Mesendoderm (in vitro differentiated cells): ENCODE results near the gene KCNQ1.

ENCODE experiments used
- DNase-seq: peaks from one replicate; pipeline ENCODE4 v3.0.0; 2013
- H2AK5ac ChIP-seq: 2 replicates; pipeline ENCODE4 v1.6.1; 2013; ENCODE audit warnings: low read length, inconsistent platforms
- H2BK120ac ChIP-seq: 2 replicates; pipeline ENCODE4 v1.6.1; 2013; ENCODE audit warnings: low read depth, mild to moderate bottlenecking, low read length, moderate library complexity, mixed read lengths
- H2BK15ac ChIP-seq: replicated peaks from 2 replicates; pipeline ENCODE4 v1.6.1; 2013; ENCODE audit warnings: low read depth, mild to moderate bottlenecking, moderate library complexity
- H2BK5ac ChIP-seq: 2 replicates; pipeline ENCODE4 v1.6.1; 2013; ENCODE audit warnings: low read length, inconsistent platforms
- H3K18ac ChIP-seq: 2 replicates; pipeline ENCODE4 v1.6.1; 2013; ENCODE audit warnings: mild to moderate bottlenecking, low read length, mixed read lengths
- H3K23ac ChIP-seq: one replicate; pipeline ENCODE4 v1.6.1; 2013; ENCODE audit warnings: low read length
- H3K27ac ChIP-seq: 2 replicates; pipeline ENCODE4 v1.5.1; 2013; ENCODE audit warnings: low read depth, mild to moderate bottlenecking, inconsistent platforms, low read length, moderate library complexity
- H3K27me3 ChIP-seq: 2 replicates; pipeline ENCODE4 v1.6.1; 2013; ENCODE audit warnings: low read length, control low read depth, mild to moderate bottlenecking, inconsistent platforms; ENCODE audit not compliant: insufficient read depth, poor library complexity
- H3K36me3 ChIP-seq: 2 replicates; pipeline ENCODE4 v1.6.1; 2013; ENCODE audit warnings: low read length, inconsistent platforms; ENCODE audit not compliant: control insufficient read depth, insufficient read depth
- H3K4ac ChIP-seq: one replicate; pipeline ENCODE4 v1.6.1; 2013; ENCODE audit warnings: low read depth, mild to moderate bottlenecking, low read length, moderate library complexity
- H3K4me1 ChIP-seq: 2 replicates; pipeline ENCODE4 v1.6.1; 2013; ENCODE audit warnings: low read depth, low read length, inconsistent platforms; ENCODE audit not compliant: control insufficient read depth
- H3K4me2 ChIP-seq: 2 replicates; pipeline ENCODE4 v1.6.1; 2013; ENCODE audit warnings: low read length
- H3K4me3 ChIP-seq: 2 replicates; pipeline ENCODE4 v1.5.1; 2013; ENCODE audit warnings: mild to moderate bottlenecking, low read length
- H3K56ac ChIP-seq: one replicate; pipeline ENCODE4 v1.6.1; 2013; ENCODE audit warnings: low read length
- H3K79me1 ChIP-seq: 2 replicates; pipeline ENCODE4 v1.6.1; 2013; ENCODE audit warnings: low read length, inconsistent platforms
- H3K79me2 ChIP-seq: 2 replicates; pipeline ENCODE4 v1.6.1; 2013; ENCODE audit warnings: mild to moderate bottlenecking, low read length; ENCODE audit not compliant: control insufficient read depth, insufficient read depth
- H3K9ac ChIP-seq: 2 replicates; pipeline ENCODE4 v1.6.1; 2013; ENCODE audit warnings: low read length, inconsistent platforms
- H4K5ac ChIP-seq: one replicate; pipeline ENCODE4 v1.6.1; 2013; ENCODE audit warnings: low read length
- H4K8ac ChIP-seq: one replicate; pipeline ENCODE4 v1.6.1; 2013; ENCODE audit warnings: low read depth, mild to moderate bottlenecking, control low read depth, low read length, moderate library complexity
- WGBS: extraction: QIAGEN DNeasy Blood & Tissue Kit; methylation state at CpG from one replicate; pipeline ENCODE4 v1.1.7; 2013; ENCODE audit warnings: low lambda C conversion rate, missing lambda C conversion rate; ENCODE audit not compliant: insufficient coverage; ENCODE audit errors: extremely low coverage; 5-methylcytosine and 5-hydroxymethylcytosine counted together

The KCNQ1 gene

DNA sequence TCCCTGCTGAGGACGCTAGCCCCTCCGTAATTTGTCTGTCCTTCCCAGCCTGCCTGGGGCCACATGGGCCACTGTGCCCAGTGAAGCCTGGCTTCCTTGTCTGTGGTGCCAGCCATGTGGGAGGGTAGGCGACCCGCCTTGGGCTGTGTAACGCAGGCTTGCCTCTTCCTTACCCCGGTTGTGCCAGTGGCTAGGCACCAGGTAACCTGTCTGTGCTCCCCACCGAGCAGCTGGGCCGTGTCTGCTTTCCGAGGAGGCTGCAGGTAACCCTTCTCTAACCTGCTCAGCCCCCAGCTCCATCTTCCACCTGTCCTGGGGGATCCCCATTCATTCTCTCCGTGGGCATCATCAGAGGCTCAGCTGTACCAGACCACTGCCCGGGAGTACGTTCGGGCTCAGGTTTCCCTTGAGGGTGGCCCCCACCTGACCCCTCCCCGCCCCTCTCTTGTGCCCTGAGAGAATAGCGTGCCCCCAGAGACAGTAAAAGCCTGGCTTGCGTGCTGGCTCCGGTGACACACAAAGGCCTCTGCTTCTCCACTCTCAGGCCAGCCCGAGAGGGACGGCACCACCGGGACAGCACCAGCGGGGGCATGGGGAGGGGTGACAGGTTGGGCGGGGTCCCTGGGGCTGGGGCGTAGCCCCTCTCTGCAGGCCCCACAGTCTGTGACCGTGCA is 361.7 kb downstream of the KCNQ1 start:
- H3K36me3 ChIP-seq, result no peaks in the 10 kb centered on the region
- no peaks in the 10 kb centered on the region for H3K79me2 ChIP-seq
- H3K23ac ChIP-seq, result no peak overlapping the region
- no peak overlapping the region for H3K4ac ChIP-seq
- WGBS, result no CpG with 5 or more reads among the region's 24 CpGs
- no peak overlapping the region for H2AK5ac ChIP-seq
- H3K9ac ChIP-seq, result no peak overlapping the region
- no peak overlapping the region for H2BK120ac ChIP-seq
- no peaks in the 10 kb centered on the region for H3K79me1 ChIP-seq
- no peak overlapping the region for H3K4me3 ChIP-seq
- H3K4me1 ChIP-seq, result no peaks in the 10 kb centered on the region
- no peak overlapping the region for H2BK5ac ChIP-seq
- H3K4me2 ChIP-seq, result no peak overlapping the region
- no peak overlapping the region for H4K8ac ChIP-seq
- DNase-seq, result no peak
- no peak overlapping the region for H3K18ac ChIP-seq
- H4K5ac ChIP-seq, result no peak overlapping the region
- no peak overlapping the region for H2BK15ac ChIP-seq
- H3K27ac ChIP-seq, result no peak overlapping the region
- no peaks in the 10 kb centered on the region for H3K27me3 ChIP-seq
- H3K56ac ChIP-seq, result peak overlapping the region; percentile 22

DNA sequence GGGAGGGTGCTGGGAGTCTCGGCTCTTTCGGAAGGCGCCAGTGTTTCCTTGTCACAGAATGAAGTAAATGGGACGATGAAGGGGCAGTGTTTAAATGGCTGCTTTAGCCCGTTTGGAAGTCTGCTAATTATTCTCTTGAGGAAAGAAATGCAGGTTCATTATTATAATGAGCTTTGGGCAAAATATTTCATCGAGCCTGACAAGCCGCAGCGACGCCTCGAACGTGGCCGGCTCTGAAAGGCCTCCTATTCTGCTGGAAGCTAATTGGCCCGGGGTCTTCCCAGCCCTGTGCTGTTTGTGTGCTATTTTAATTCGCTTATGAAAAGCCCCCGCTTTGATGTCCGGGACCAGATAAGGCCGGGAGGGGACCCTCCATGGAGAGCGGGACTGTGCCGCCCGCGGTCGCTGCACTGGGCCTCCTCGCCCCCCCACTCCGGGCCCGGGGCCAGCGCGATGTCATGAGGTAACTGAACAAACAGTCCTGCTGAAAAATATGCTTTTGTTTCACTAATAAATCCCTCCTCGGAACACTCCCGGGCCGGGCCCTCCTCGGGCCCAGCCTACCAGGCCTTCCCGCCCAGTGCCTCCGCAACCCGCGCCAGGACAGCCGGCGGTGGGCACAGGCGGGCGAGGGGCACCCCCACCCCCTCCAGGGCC is 362.3 kb downstream of the KCNQ1 start:
- Histone ChIP-seq H3K23ac (no peak overlapping the region), H3K79me2 (no peaks in the 10 kb centered on the region), H3K79me1 (no peaks in the 10 kb centered on the region), H3K4me2 (no peak overlapping the region), H3K56ac (no peak overlapping the region), H3K27me3 (no peaks in the 10 kb centered on the region), H2AK5ac (no peak overlapping the region), H4K8ac (no peak overlapping the region), H3K27ac (no peak overlapping the region), H2BK5ac (no peak overlapping the region), H3K9ac (no peak overlapping the region), H2BK15ac (no peak overlapping the region), H3K4me1 (no peaks in the 10 kb centered on the region), H4K5ac (no peak overlapping the region), H3K36me3 (no peaks in the 10 kb centered on the region), H3K4ac (no peak overlapping the region), H2BK120ac (no peak overlapping the region), H3K18ac (no peak overlapping the region), H3K4me3 (no peak overlapping the region)
- WGBS, result no CpG with 5 or more reads among the region's 39 CpGs
- DNase-seq, result no peak

DNA sequence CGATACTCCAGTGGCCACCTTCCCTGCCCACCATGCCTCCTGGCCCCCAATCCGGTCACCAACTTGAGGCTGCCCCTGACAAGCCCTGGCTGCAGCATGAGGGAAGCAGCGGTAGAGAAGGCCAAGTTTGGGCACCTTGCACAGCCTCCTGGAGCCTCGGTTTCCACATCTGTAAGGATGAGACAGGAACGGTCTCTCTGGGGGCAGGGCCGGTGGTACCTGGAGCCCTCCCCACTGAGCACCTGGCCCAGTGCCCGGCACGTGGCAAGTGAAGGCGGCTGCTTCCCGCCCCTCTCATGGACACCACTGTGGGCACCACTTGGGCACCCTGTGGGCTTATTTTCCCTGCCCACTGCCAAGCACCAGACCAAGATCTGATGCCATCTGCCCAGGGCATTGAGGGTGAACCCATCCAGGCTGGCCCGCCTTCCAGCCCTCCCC is 363.0 kb downstream of the KCNQ1 start:
- Histone ChIP-seq H3K23ac (no peak overlapping the region), H3K56ac (no peak overlapping the region), H4K8ac (no peak overlapping the region), H3K4me1 (no peaks in the 10 kb centered on the region), H2BK120ac (no peak overlapping the region), H3K27me3 (no peaks in the 10 kb centered on the region), H2BK15ac (no peak overlapping the region), H2AK5ac (no peak overlapping the region), H3K27ac (no peak overlapping the region), H2BK5ac (no peak overlapping the region), H3K4me2 (no peak overlapping the region), H3K36me3 (no peaks in the 10 kb centered on the region), H3K18ac (no peak overlapping the region), H3K9ac (no peak overlapping the region), H4K5ac (no peak overlapping the region), H3K79me1 (no peaks in the 10 kb centered on the region), H3K79me2 (no peaks in the 10 kb centered on the region), H3K4ac (no peak overlapping the region), H3K4me3 (no peak overlapping the region)
- DNase-seq, result no peak
- no CpG with 5 or more reads among the region's 11 CpGs for WGBS

DNA sequence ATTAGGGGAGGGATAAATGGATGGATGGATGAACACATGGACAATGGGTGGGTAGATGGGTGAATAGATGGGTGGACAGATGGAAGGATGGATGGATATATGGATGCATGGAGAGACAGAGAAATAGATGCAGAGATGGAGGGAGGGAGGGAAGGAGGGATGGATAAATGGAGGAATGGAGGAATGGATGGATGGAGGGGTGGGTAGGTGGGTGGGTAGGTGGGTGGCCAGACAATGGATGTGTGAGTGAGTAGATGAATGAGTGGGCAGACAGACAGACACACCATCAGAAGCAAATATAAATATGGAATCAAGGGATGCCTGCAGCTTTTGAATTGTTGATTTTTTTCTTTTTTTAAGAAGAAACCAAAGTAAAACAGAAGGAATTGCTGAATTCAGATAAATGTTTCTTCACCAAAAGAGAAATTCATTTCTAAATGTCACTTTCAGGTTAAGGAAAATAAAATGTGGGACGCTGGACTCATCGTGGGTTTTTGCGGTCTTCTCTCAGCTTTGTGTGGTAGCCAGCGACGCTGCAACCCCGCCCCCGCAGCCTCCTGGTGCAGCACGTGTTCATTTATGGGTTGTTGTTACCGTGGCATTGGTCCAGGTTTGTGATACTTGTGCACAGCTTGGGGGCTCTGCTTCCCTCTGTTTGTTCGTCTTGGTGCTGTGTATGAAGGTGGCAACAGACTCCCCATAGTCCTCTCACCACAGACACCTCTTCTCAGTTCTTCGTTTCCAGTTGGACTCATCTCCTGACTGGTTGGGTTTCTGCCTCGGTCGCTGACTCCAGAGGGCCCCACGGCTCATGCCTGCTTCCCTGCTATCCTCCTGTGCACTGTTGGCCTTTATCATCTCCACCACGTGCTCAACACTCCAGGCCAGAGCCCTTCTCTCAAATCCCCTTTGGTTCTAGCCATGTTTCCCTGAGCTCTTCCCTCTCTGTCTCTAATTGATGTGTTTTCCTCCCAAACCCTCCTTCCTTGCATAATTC is 364.3 kb downstream of the KCNQ1 start:
- H3K27me3 ChIP-seq, result no peaks in the 10 kb centered on the region
- H3K79me2 ChIP-seq, result no peaks in the 10 kb centered on the region
- no peaks in the 10 kb centered on the region for H3K4me1 ChIP-seq
- H3K23ac ChIP-seq, result no peak overlapping the region
- no peak overlapping the region for H3K27ac ChIP-seq
- no peaks in the 10 kb centered on the region for H3K36me3 ChIP-seq
- H3K4me2 ChIP-seq, result no peak overlapping the region
- no peak overlapping the region for H3K4ac ChIP-seq
- no peak overlapping the region for H2BK120ac ChIP-seq
- H4K8ac ChIP-seq, result no peak overlapping the region
- H4K5ac ChIP-seq, result no peak overlapping the region
- H2BK15ac ChIP-seq, result no peak overlapping the region
- WGBS, result no CpG with 5 or more reads among the region's 15 CpGs
- no peak for DNase-seq
- no peak overlapping the region for H2BK5ac ChIP-seq
- H3K18ac ChIP-seq, result no peak overlapping the region
- no peak overlapping the region for H2AK5ac ChIP-seq
- H3K9ac ChIP-seq, result no peak overlapping the region
- no peak overlapping the region for H3K56ac ChIP-seq
- no peaks in the 10 kb centered on the region for H3K79me1 ChIP-seq
- H3K4me3 ChIP-seq, result no peak overlapping the region

DNA sequence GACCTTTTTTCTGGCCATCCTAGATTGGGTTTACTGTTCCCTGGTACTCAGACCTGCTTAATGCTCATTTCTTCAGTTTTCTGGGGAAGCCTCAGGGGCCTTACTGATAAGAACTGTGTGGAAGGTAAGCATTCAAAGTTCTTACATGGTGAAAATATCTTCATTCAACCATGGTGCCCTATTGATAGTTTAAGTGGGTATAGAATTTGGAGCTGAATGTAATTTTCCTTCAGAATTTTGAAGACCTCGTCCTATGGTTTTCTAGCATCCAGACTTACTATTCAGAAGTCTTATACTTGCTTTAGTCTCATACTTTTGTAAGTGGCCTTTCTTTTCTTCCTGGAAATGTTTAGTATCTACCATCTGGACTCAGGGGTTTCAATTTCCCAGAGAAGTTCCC is 365.0 kb downstream of the KCNQ1 start:
- Histone ChIP-seq H3K4me3 (no peak overlapping the region), H3K27me3 (no peaks in the 10 kb centered on the region), H2BK15ac (no peak overlapping the region), H2AK5ac (no peak overlapping the region), H3K27ac (no peak overlapping the region), H3K4me1 (no peaks in the 10 kb centered on the region), H2BK120ac (no peak overlapping the region), H3K36me3 (no peaks in the 10 kb centered on the region), H3K4ac (no peak overlapping the region), H3K79me2 (no peaks in the 10 kb centered on the region), H3K9ac (no peak overlapping the region), H3K56ac (no peak overlapping the region), H3K79me1 (no peaks in the 10 kb centered on the region), H3K18ac (no peak overlapping the region), H2BK5ac (no peak overlapping the region), H4K8ac (no peak overlapping the region), H4K5ac (no peak overlapping the region), H3K4me2 (no peak overlapping the region), H3K23ac (no peak overlapping the region)
- no CpG with 5 or more reads among the region's 1 CpG for WGBS
- no peak for DNase-seq
